GM12873 (cell line): ENCODE results near the gene GAGE12F.
"Not testable (repeated sequence)": the region's sequence is repeated elsewhere in the genome, so short reads cannot be mapped to it uniquely, and the experiment has no call there.

ENCODE experiments used
- TF ChIP-seq, protein P1 (sequence below): IDR thresholded peaks from 2 replicates; pipeline ENCODE4 v1.5.1; 2012; ENCODE audit warnings: low read depth, mild to moderate bottlenecking, moderate library complexity, low read length, control low read depth; ENCODE audit not compliant: insufficient read depth; ENCODE audit errors: missing control alignments

GAGE12F gene

DNA sequence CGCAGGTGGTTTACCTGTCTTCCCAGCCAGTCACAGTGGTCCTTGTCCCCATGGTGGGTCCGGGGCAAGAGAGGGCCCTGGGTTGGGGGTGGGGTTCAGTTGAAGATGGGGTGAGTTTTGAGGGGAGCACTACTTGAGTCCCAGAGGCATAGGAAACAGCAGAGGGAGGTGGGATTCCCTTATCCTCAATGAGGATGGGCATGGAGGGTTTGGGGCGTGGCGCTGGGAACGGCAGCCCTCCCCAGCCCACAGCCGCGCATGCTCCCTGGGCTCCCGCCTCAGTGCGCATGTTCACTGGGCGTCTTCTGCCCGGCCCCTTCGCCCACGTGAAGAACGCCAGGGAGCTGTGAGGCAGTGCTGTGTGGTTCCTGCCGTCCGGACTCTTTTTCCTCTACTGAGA is 38.1 kb downstream of the GAGE12F start, which contains the start of gene GAGE1:
Gene GAGE1 (plus strand): TSS at position 301 of the 400 bp plus-strand sequence. CDS start 1,155 bp downstream, outside the sequence.
- TF ChIP-seq, protein P1, sequence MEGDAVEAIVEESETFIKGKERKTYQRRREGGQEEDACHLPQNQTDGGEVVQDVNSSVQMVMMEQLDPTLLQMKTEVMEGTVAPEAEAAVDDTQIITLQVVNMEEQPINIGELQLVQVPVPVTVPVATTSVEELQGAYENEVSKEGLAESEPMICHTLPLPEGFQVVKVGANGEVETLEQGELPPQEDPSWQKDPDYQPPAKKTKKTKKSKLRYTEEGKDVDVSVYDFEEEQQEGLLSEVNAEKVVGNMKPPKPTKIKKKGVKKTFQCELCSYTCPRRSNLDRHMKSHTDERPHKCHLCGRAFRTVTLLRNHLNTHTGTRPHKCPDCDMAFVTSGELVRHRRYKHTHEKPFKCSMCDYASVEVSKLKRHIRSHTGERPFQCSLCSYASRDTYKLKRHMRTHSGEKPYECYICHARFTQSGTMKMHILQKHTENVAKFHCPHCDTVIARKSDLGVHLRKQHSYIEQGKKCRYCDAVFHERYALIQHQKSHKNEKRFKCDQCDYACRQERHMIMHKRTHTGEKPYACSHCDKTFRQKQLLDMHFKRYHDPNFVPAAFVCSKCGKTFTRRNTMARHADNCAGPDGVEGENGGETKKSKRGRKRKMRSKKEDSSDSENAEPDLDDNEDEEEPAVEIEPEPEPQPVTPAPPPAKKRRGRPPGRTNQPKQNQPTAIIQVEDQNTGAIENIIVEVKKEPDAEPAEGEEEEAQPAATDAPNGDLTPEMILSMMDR = not testable (repeated sequence)

DNA sequence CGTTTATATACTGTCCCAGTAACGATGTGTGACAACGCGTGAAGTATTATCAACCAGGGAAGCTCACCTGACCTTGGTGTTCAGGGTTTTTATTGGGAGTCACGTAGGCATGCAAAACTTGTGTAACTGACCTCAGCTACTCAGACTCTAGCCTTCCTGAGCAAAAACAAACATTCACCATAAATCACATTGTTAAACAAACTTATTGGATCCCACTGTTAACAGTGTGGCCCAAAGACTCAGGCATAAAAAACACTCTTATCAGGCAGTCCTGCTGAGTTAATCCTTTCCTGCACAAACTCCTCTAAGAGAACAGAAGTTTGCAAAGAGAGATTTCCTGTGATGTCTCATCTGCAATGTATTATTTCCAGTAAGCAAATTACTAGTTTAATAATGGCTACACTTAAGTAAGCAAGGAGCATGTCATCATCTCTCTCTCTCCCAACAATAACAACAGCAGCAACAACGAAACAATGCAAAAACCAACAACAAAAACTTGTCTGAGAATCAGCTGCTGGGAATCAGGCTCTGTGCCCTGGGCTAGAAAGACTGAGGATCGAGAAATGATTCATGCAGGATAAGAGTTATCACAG is 50.2 kb downstream of the GAGE12F start:
- TF ChIP-seq, protein P1 = no peak
